Mesothelial cell of epicardium (in vitro differentiated cells): Measurements from ENCODE around the gene NPHP4. TPM values are rescaled to one million over a fixed set of nuclear protein-coding genes. Genes with fewer than 3 reads are reported as not detected.

Experiments used
- DNase-seq, 2 experiments: peaks; one replicate each; pipeline ENCODE4 v3.0.0; 2021; ENCODE audit warnings: low spot score in 2 of 2; ENCODE audit not compliant: unreplicated experiment in 2 of 2
- H3K27ac Mint-ChIP-seq: 2 replicates; pipeline ENCODE4 v1.8.0; 2021; ENCODE audit warnings: mixed read lengths
- H3K27me3 Mint-ChIP-seq: 2 replicates; pipeline ENCODE4 v1.8.0; 2021; ENCODE audit warnings: low read depth, mixed read lengths
- H3K36me3 Mint-ChIP-seq: 2 replicates; pipeline ENCODE4 v1.8.0; 2021; ENCODE audit warnings: mixed read lengths
- H3K4me1 Mint-ChIP-seq: 2 replicates; pipeline ENCODE4 v1.8.0; 2021; ENCODE audit warnings: mixed read lengths
- H3K4me3 Mint-ChIP-seq: 2 replicates; pipeline ENCODE4 v1.8.0; 2021; ENCODE audit warnings: mild to moderate bottlenecking, moderate library complexity, mixed read lengths
- H3K9me3 Mint-ChIP-seq: 2 replicates; pipeline ENCODE4 v1.8.0; 2021; ENCODE audit warnings: mixed read lengths
- total RNA-seq: library from RNA; stranded (reverse); gene quantifications from 3 replicates; pipeline ENCODE4 v1.2.1, GENCODE V29; 2021
- TF ChIP-seq, protein P1 (sequence below): fragments of 200-600 bp; sonication (generic); IDR thresholded peaks from one replicate; pipeline ENCODE4 v1.5.0; 2021; ENCODE audit warnings: antibody characterized with exemption; ENCODE audit not compliant: unreplicated experiment

Gene NPHP4
- total RNA-seq, 1 donor from 2014 or later: 16.4 TPM

- DNase-seq: no peak
- peaks cover 10% of the 10 kb centered on the region for H3K9me3 Mint-ChIP-seq
- TF ChIP-seq, protein P1, sequence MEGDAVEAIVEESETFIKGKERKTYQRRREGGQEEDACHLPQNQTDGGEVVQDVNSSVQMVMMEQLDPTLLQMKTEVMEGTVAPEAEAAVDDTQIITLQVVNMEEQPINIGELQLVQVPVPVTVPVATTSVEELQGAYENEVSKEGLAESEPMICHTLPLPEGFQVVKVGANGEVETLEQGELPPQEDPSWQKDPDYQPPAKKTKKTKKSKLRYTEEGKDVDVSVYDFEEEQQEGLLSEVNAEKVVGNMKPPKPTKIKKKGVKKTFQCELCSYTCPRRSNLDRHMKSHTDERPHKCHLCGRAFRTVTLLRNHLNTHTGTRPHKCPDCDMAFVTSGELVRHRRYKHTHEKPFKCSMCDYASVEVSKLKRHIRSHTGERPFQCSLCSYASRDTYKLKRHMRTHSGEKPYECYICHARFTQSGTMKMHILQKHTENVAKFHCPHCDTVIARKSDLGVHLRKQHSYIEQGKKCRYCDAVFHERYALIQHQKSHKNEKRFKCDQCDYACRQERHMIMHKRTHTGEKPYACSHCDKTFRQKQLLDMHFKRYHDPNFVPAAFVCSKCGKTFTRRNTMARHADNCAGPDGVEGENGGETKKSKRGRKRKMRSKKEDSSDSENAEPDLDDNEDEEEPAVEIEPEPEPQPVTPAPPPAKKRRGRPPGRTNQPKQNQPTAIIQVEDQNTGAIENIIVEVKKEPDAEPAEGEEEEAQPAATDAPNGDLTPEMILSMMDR: no peak
- H3K27me3 Mint-ChIP-seq: no peaks in the 10 kb centered on the region
- no peak overlapping the region for H3K27ac Mint-ChIP-seq
- H3K36me3 Mint-ChIP-seq: peaks cover 27% of the 10 kb centered on the region
- H3K4me1 Mint-ChIP-seq: no peaks in the 10 kb centered on the region
- no peak overlapping the region for H3K4me3 Mint-ChIP-seq
These were observed 116.1 kb downstream of the NPHP4 start for GRCh38 chr1:5876094-5876650.

DNA sequence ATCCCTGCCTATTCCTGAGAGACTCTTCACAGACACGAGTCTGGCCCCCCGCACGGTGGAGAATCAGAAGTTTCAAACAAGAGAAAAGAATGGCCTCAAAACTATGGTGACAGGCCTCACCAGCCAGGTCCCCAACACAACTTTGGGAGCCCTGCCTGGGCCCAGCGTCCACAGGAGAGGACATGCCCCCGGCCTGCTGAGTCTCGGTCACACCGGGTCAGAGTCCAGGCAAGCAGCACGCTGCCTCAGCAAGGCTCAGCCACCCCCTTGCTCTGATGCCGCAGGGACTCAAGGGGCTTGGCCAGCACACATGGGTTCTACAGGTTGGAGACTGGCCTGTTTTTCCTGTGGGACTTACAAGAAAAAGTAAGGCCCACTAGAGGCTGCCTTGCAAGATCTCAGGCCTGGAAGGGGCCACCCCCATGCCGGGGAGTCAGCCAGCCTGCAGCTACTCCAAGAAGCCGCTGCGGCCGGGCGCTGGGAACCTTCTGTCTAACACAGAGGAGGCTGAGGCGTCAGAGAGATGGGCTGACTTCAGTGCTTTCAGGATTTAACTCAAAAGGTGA, 116.8 kb downstream of the NPHP4 start:
- DNase-seq: no peak
- Mint-ChIP-seq H3K4me3 (no peak overlapping the region), H3K27me3 (no peaks in the 10 kb centered on the region), H3K4me1 (no peaks in the 10 kb centered on the region), H3K36me3 (peaks cover 25% of the 10 kb centered on the region), H3K9me3 (peaks cover 10% of the 10 kb centered on the region), H3K27ac (no peak overlapping the region)
- TF ChIP-seq, protein P1: no peak

GRCh38 chr1:5874416-5875110, 117.7 kb downstream of the NPHP4 start:
- no peak for DNase-seq
- Mint-ChIP-seq H3K4me3 (no peak overlapping the region), H3K4me1 (no peaks in the 10 kb centered on the region), H3K27ac (no peak overlapping the region), H3K36me3 (peaks cover 20% of the 10 kb centered on the region), H3K9me3 (peaks cover 10% of the 10 kb centered on the region), H3K27me3 (no peaks in the 10 kb centered on the region)
- TF ChIP-seq, protein P1: no peak

DNA sequence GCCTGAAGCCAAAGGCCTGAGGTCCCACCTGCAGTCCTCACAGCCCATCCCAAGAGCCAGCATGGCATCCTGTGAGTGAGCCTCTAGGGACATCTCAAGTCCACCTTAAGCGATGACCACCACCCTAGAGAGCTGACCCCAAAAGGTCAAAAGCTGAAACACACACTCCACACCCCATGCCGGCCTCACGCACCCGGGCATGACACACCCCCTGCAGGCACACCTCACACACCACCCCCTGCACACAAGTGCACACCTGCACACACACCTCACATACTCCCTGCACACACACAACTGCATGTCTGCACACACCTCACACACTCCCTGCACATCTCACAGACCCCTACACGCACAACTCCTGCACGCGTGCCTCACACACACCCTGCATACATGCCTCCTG, 118.7 kb downstream of the NPHP4 start:
- Mint-ChIP-seq H3K4me3 (no peak overlapping the region), H3K27me3 (no peaks in the 10 kb centered on the region), H3K27ac (no peak overlapping the region)

GRCh38 chr1:5872886-5873285, 119.3 kb downstream of the NPHP4 start:
- TF ChIP-seq, protein P1: no peak
- H3K4me3 Mint-ChIP-seq: no peak overlapping the region
- H3K27ac Mint-ChIP-seq: no peak overlapping the region
- no peaks in the 10 kb centered on the region for H3K27me3 Mint-ChIP-seq
- H3K4me1 Mint-ChIP-seq: no peaks in the 10 kb centered on the region
- DNase-seq: no peak
- peaks cover 12% of the 10 kb centered on the region for H3K9me3 Mint-ChIP-seq
- peaks cover 13% of the 10 kb centered on the region for H3K36me3 Mint-ChIP-seq

More for the DNA sequence above, 118.7 kb downstream of the NPHP4 start:
- Mint-ChIP-seq H3K4me1 (no peaks in the 10 kb centered on the region), H3K36me3 (peaks cover 13% of the 10 kb centered on the region), H3K9me3 (peaks cover 12% of the 10 kb centered on the region)
- DNase-seq: no peak
- TF ChIP-seq, protein P1: no peak
